Fibroblast of pulmonary artery (primary cell): Measurements from ENCODE around the gene ITLN2.
"Not testable (repeated sequence)": the region's sequence is repeated elsewhere in the genome, so short reads cannot be mapped to it uniquely, and the experiment has no call there.

ENCODE experiments used
- DNase-seq: peaks from one replicate; pipeline ENCODE4 v3.0.0-alpha.2; 2010; ENCODE audit warnings: low read depth
- H3K4me3 ChIP-seq: replicated peaks from 2 replicates; pipeline ENCODE4 v1.5.1; 2011; ENCODE audit warnings: low read depth, mild to moderate bottlenecking, control low read depth, low read length, moderate library complexity
- CTCF ChIP-seq: IDR thresholded peaks from 2 replicates; pipeline ENCODE4 v1.5.1; 2011; ENCODE audit warnings: mild to moderate bottlenecking, control low read depth, low read length, inconsistent platforms; ENCODE audit errors: missing control alignments

The ITLN2 gene

GRCh38 chr1:160901768-160902167 is 52.8 kb downstream of the ITLN2 start:
- no peak overlapping the region for H3K4me3 ChIP-seq
- TF ChIP-seq CTCF, result no peak
- DNase-seq, result no peak

GRCh38 chr1:160900683-160901082 is 53.9 kb downstream of the ITLN2 start:
- not testable (repeated sequence) for DNase-seq, H3K4me3 ChIP-seq
